Measurements from ENCODE around the gene PHLDB2. TPM values are rescaled to one million over a fixed set of nuclear protein-coding genes. Genes with fewer than 3 reads are reported as not detected.

Gene PHLDB2
- total and polyA plus RNA-seq, 2 of the 13 experiments (the other 11 are each of a cell fraction or from before 2014, with no cell fraction given): 8.4 to 23.6 TPM

- Histone ChIP-seq H3K27ac (ENCODE audit: extremely low read length, insufficient read depth, low read length) (no peak overlapping the region), H3K4me1 (ENCODE audit: insufficient read depth, low read length) (no peaks in the 10 kb centered on the region), H2AFZ (ENCODE audit: low read length) (no peak overlapping the region), H3K79me2 (ENCODE audit: insufficient read depth, low read length) (no peaks in the 10 kb centered on the region), H3K4me2 (ENCODE audit: low read depth, low read length) (no peak overlapping the region), H3K27me3 (ENCODE audit: control insufficient read depth in 1 of 2, insufficient read depth in 2 of 2, low read length in 2 of 2) (no peaks in the 10 kb centered on the region), H3K36me3 (replicated peaks in 1 of 2; ENCODE audit: control insufficient read depth in 1 of 2, insufficient read depth in 2 of 2, low read length in 2 of 2) (peaks cover 0 to 1% of the 10 kb centered on the region in 2 experiments; a peak in 1 of 5 replicates), H3K9ac (ENCODE audit: insufficient read depth, low read depth, low read length) (no peak overlapping the region), H3K9me3 (ENCODE audit: low read length) (peaks cover 9% of the 10 kb centered on the region; the same call in 1 of the 2 replicates), H3K4me3 (replicated peaks in 1 of 3; ENCODE audit: insufficient read depth in 1 of 3, low read depth in 2 of 3, low read length in 3 of 3) (no peak overlapping the region), H4K20me1 (ENCODE audit: insufficient read depth, low read length) (no peaks in the 10 kb centered on the region)
- ChIA-PET CTCF (ENCODE audit: low intra/inter-chr PET ratio, low total read pairs) (no interaction called here), POLR2A (no interaction called here)
- DNase-seq (ENCODE audit: low spot score) (no peak), ATAC-seq (no peak), FAIRE-seq (no peak)
- WGBS (ENCODE audit: low lambda C conversion rate): 98% methylated on average over 4 of the region's 4 CpGs
- BruUV-seq (replicated peaks): no TSS peak
- TF ChIP-seq EED (CRISPR knock-in tag; IDR thresholded peaks at IDR 0.05): no peak
- in situ Hi-C loops (cut with HindIII; ENCODE audit: extremely low pct_ligation_motif_present, low pct_unique_long_range_greater_than_20kb) (no loop called here), intact Hi-C loops (cut with micrococcal nuclease; ENCODE audit: unreplicated experiment) (no loop called here)
Measured at GRCh38 chr3:111823341-111823855, 35.7 kb upstream of the PHLDB2 start.

- Histone ChIP-seq H3K4me1 (ENCODE audit: insufficient read depth, low read length) (no peaks in the 10 kb centered on the region), H4K20me1 (ENCODE audit: insufficient read depth, low read length) (no peaks in the 10 kb centered on the region), H3K4me2 (ENCODE audit: low read depth, low read length) (no peak overlapping the region), H3K9me3 (ENCODE audit: low read length) (peaks cover 5% of the 10 kb centered on the region; the same call in 1 of the 2 replicates), H3K27ac (ENCODE audit: extremely low read length, insufficient read depth, low read length) (no peak overlapping the region), H3K79me2 (ENCODE audit: insufficient read depth, low read length) (no peaks in the 10 kb centered on the region), H3K36me3 (replicated peaks in 1 of 2; ENCODE audit: control insufficient read depth in 1 of 2, insufficient read depth in 2 of 2, low read length in 2 of 2) (peaks cover 0 to 1% of the 10 kb centered on the region in 2 experiments; a peak in 1 of 5 replicates), H3K9ac (ENCODE audit: insufficient read depth, low read depth, low read length) (no peak overlapping the region), H2AFZ (ENCODE audit: low read length) (no peak overlapping the region), H3K27me3 (ENCODE audit: control insufficient read depth in 1 of 2, insufficient read depth in 2 of 2, low read length in 2 of 2) (no peaks in the 10 kb centered on the region), H3K4me3 (replicated peaks in 1 of 3; ENCODE audit: insufficient read depth in 1 of 3, low read depth in 2 of 3, low read length in 3 of 3) (no peak overlapping the region)
- no TSS peak for BruUV-seq (replicated peaks)
- in situ Hi-C loops (cut with HindIII; ENCODE audit: extremely low pct_ligation_motif_present, low pct_unique_long_range_greater_than_20kb) (no loop called here), intact Hi-C loops (cut with micrococcal nuclease; ENCODE audit: unreplicated experiment) (no loop called here)
- 89% methylated on average over 4 of the region's 4 CpGs for WGBS (ENCODE audit: low lambda C conversion rate)
- FAIRE-seq: no peak
- ATAC-seq: no peak
- POLR2A ChIA-PET: no interaction called here
- TF ChIP-seq HNRNPL (IDR thresholded peaks at IDR 0.05; ENCODE audit: low read depth, low read length): no peak
- TF ChIP-seq DNMT1 (CRISPR knock-in tag; IDR thresholded peaks at IDR 0.05): no peak
- TF ChIP-seq SP140L (CRISPR knock-in tag; IDR thresholded peaks at IDR 0.05; ENCODE audit: borderline replicate concordance): no peak
- CTCF ChIA-PET (ENCODE audit: low intra/inter-chr PET ratio, low total read pairs): no interaction called here
- no peak for DNase-seq (ENCODE audit: low spot score)
Measured at GRCh38 chr3:111824351-111824750, 34.7 kb upstream of the PHLDB2 start.
